ENCODE measurements around the gene SEC23A.

Gene SEC23A

GRCh38 chr14:38992067-38992844 is 110.8 kb downstream of the SEC23A start:
- in situ Hi-C loops (cut with HindIII; ENCODE audit: low sequenced_read_pairs), result no loop called here

- in situ Hi-C loops (cut with HindIII; ENCODE audit: low sequenced_read_pairs), result no loop called here
These were observed 111.7 kb downstream of the SEC23A start for GRCh38 chr14:38991299-38991698.

GRCh38 chr14:38989922-38990546 is 113.0 kb downstream of the SEC23A start:
- in situ Hi-C loops (cut with HindIII; ENCODE audit: low sequenced_read_pairs), result no loop called here

- in situ Hi-C loops (cut with HindIII; ENCODE audit: low sequenced_read_pairs), result no loop called here
These were observed 115.3 kb downstream of the SEC23A start for GRCh38 chr14:38987781-38988180.

- in situ Hi-C loops (cut with HindIII; ENCODE audit: low sequenced_read_pairs), result no loop called here
These were observed 120.2 kb downstream of the SEC23A start for GRCh38 chr14:38982837-38983236.

GRCh38 chr14:38982278-38982677 is 120.8 kb downstream of the SEC23A start:
- in situ Hi-C loops (cut with HindIII; ENCODE audit: low sequenced_read_pairs), result no loop called here

Measured in DLD1 (cell line).